Measurements from ENCODE around the gene CSKMT.
A peak's percentile ranks its signal among the peaks of the same experiment; 100 is the strongest.
"Not testable (repeated sequence)": the region's sequence is repeated elsewhere in the genome, so short reads cannot be mapped to it uniquely, and the experiment has no call there.

Gene CSKMT, protein sequence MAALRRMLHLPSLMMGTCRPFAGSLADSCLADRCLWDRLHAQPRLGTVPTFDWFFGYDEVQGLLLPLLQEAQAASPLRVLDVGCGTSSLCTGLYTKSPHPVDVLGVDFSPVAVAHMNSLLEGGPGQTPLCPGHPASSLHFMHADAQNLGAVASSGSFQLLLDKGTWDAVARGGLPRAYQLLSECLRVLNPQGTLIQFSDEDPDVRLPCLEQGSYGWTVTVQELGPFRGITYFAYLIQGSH

DNA sequence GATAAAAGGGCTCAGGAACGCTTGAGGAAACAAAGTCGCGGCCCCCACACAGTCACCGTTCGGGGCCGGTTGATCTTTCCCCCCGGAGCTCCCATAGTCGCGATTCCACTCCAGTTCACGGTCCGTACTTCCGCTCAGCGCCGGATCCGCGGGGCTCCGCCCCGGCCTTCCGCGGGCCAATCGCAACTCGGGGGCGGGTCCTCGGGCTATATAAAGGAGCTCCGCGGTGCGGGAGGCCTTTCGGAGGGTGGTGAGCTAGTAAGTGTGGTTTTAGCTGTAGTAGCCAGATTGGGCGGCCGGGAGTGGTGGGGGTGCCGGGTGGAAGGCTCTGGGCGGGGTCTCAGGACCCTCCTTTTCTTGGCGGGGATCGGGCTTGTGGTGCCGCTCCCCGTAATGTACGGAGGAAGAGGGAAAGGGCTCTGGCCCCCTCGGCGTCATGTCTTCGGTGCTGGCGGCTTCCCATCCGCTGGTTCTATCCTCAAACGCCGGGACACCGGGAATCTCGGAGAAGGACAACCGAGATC lies at the start of gene CSKMT, which contains the start of gene C11orf98:
TSS of gene CSKMT (plus strand) at position 238 of the 524 bp plus-strand sequence. CDS start 568 bp downstream, outside the sequence.
TSS of gene C11orf98 (minus strand) at position 136 of the 524 bp plus-strand sequence. CDS start at position 95, 41 bp downstream.
- peak; percentile 97 for DNase-seq (ENCODE audit: low read depth)
- H3K4me3 ChIP-seq (ENCODE audit: low read depth, low read length) = peak within 1 kb of the TSS; percentile 100
- peak; percentile 91; the same call in 1 of the 2 replicates for TF ChIP-seq MYC (IDR thresholded peaks at IDR 0.05; ENCODE audit: low read depth, low read length)
- TF ChIP-seq, protein P1, sequence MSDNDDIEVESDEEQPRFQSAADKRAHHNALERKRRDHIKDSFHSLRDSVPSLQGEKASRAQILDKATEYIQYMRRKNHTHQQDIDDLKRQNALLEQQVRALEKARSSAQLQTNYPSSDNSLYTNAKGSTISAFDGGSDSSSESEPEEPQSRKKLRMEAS (IDR thresholded peaks at IDR 0.05; ENCODE audit: low read depth, low read length) = peak; percentile 61
- TF ChIP-seq, protein P2, sequence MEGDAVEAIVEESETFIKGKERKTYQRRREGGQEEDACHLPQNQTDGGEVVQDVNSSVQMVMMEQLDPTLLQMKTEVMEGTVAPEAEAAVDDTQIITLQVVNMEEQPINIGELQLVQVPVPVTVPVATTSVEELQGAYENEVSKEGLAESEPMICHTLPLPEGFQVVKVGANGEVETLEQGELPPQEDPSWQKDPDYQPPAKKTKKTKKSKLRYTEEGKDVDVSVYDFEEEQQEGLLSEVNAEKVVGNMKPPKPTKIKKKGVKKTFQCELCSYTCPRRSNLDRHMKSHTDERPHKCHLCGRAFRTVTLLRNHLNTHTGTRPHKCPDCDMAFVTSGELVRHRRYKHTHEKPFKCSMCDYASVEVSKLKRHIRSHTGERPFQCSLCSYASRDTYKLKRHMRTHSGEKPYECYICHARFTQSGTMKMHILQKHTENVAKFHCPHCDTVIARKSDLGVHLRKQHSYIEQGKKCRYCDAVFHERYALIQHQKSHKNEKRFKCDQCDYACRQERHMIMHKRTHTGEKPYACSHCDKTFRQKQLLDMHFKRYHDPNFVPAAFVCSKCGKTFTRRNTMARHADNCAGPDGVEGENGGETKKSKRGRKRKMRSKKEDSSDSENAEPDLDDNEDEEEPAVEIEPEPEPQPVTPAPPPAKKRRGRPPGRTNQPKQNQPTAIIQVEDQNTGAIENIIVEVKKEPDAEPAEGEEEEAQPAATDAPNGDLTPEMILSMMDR (IDR thresholded peaks at IDR 0.05; ENCODE audit: low read depth, low read length) = no peak
- TF ChIP-seq POLR2A (IDR thresholded peaks at IDR 0.05; ENCODE audit: extremely low read depth, insufficient read length) = peak; percentile 100

DNA sequence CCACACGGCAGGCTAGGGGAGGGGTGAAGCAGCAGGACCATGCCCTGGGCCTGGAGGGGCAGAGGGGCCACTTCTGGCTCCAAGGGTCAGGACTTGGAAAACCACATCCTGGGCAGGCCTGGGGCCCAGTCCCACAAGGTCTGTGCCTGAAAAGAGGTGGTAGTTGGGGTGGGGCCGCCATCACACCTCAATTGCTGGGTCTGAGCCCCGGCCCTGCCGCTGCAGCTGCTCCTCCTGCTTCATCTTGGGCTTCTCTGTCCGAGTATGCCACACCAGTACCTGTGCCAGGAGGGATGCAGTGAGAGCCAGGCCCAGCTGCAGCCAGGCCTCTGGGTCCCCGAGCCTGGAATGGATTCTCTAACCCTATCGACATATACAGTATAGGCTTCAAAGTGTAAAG lies 49.6 kb upstream of the CSKMT start:
- no peak overlapping the region for H3K4me3 ChIP-seq (ENCODE audit: low read depth, low read length)
- no peak for DNase-seq (ENCODE audit: low read depth)
- TF ChIP-seq MYC (IDR thresholded peaks at IDR 0.05; ENCODE audit: low read depth, low read length) (no peak), POLR2A (IDR thresholded peaks at IDR 0.05; ENCODE audit: extremely low read depth, insufficient read length) (no peak)
- TF ChIP-seq, protein P2 (IDR thresholded peaks at IDR 0.05; ENCODE audit: low read depth, low read length) = no peak
- TF ChIP-seq, protein P1 (IDR thresholded peaks at IDR 0.05; ENCODE audit: low read depth, low read length) = no peak

DNA sequence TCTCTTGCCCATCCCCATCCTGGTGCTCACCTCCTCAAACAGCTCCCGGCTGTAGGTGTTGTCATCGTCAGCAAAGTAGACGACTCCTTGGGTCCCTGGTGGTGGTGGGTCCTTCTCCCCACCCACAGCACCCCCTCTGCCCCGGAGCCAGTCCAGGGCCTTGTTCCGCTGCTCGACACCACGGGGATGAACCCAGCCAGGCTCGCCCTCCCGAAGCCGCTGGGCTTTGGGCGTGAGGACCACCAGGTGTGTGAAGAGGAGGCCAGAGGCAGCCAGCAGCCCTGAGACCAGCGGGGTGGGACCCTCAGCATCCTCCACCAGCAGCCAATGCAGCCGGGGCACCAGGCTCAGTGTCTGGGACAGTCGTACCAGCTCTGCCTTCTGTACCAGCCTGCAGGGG lies 48.2 kb upstream of the CSKMT start:
- not testable (repeated sequence) for H3K4me3 ChIP-seq (ENCODE audit: low read depth, low read length); DNase-seq (ENCODE audit: low read depth)

DNA sequence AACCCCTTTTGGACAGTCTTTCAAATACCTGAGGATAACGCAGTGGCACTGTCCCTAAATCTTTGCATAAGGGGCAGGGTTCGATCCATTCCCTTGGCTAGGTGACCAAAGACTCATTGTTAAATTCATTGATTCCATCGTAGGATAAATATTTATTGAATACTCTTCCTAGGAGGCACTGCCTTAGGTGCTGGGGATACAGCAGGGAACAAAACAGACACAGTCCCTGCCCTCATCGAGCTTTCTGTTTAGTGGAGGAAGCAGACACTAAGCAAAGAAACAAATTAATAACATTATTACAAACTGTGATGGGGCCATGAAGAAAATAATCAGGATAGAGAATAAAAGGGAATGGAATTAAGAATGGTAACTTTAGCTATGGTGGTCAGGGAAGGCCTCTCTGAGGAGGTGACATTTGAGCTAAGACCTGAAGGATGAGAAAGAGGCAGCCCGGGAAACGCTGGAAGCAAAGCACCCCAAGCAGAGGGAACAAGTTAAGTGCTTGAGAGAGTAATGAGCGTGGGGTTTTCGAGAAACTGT lies 44.0 kb upstream of the CSKMT start:
- TF ChIP-seq, protein P1 (IDR thresholded peaks at IDR 0.05; ENCODE audit: low read depth, low read length) = no peak
- no peak for DNase-seq (ENCODE audit: low read depth)
- H3K4me3 ChIP-seq (ENCODE audit: low read depth, low read length) = peak overlapping the region; percentile 98

DNA sequence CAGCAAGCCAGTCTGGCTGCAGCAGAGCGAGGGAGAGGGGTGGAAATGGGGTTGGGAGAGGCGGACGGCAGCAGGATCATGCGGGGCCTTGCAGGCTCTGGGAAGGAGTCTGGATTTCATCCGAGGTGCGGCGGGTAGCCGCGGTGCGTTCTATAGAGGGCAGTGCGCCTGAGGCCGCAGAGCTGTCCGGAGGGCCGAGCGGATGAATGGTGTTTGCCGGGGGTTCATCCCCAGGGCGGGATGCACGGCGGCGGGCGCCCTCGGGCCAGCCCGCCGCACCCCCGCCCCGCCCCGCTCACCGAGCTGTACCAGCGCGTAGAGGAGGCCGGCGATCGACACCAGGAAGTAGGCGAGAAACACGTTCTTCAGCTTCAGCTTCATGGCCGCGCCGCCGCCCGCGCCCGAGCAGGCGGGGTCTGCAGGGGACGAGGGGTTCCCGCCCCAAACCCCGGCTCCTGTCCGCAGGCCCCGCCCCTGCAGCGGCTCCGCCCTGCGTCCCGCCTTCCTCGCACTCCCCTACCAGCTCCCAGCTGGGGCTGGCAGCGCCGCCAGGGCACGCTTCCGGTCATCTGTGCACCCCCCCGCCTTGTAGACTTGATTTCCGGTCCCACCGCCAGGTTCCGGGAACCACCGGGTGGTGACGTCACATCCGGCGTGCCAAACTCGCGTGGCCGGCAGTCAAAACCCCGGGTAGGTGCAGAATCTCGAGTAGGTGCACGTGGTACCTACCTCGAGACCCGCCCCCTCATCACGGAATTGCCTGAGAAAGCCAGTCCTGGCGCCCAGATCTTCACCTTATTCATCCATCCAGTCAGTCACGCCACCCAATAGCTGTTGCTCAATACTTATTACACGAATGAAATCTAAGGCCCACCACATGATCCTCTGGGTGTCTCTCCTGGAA lies 43.3 kb upstream of the CSKMT start, which contains the start of gene B3GAT3:
TSS of gene B3GAT3 (minus strand) at position 420 of the 904 bp plus-strand sequence. CDS start at position 381, 39 bp downstream.
- peak within 1 kb of the TSS; percentile 98 for H3K4me3 ChIP-seq (ENCODE audit: low read depth, low read length)
- TF ChIP-seq, protein P2 (IDR thresholded peaks at IDR 0.05; ENCODE audit: low read depth, low read length) = no peak
- TF ChIP-seq POLR2A (IDR thresholded peaks at IDR 0.05; ENCODE audit: extremely low read depth, insufficient read length) (peak; percentile 89), MYC (IDR thresholded peaks at IDR 0.05; ENCODE audit: low read depth, low read length) (peak; percentile 92)
- TF ChIP-seq, protein P1 (IDR thresholded peaks at IDR 0.05; ENCODE audit: low read depth, low read length) = peak; percentile 99
- DNase-seq (ENCODE audit: low read depth) = peak; percentile 99

DNA sequence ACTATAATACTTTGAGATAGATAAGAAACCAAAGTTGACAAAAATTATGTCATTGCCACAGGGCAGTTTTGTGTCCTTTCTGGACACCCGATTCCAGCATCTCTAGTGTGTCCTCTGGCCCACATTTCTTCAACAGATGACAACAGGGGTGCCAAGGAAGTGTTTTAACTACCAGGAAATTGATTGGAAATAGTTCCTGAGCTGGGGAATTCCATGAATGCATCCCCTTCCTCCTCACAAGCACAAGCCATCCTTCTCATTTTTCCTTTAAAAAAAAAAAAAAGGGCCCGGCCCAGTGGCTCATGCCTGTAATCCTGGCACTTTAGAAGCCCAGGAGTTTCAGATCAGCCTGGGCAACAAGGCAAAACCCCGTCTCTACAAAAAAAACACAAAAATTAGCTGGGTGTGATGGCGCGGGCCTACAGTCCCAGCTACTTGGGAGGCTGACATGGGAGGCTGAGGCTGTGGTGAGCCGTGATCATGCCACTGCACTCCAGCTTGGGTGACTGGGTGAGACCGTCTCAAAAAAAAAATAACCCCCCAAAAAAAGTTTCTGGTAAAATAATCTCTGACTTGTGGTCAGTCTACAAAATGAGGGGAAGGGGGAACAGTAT lies 42.5 kb upstream of the CSKMT start:
- DNase-seq (ENCODE audit: low read depth) = no peak
- TF ChIP-seq MYC (IDR thresholded peaks at IDR 0.05; ENCODE audit: low read depth, low read length) (no peak), POLR2A (IDR thresholded peaks at IDR 0.05; ENCODE audit: extremely low read depth, insufficient read length) (no peak)
- TF ChIP-seq, protein P2 (IDR thresholded peaks at IDR 0.05; ENCODE audit: low read depth, low read length) = no peak
- TF ChIP-seq, protein P1 (IDR thresholded peaks at IDR 0.05; ENCODE audit: low read depth, low read length) = no peak
- peak overlapping the region; percentile 98 for H3K4me3 ChIP-seq (ENCODE audit: low read depth, low read length)

Measured in NB4 (cell line).